ENCODE results near the gene LRRTM4.
"Not testable (repeated sequence)": the region's sequence is repeated elsewhere in the genome, so short reads cannot be mapped to it uniquely, and the experiment has no call there.

Gene LRRTM4

DNA sequence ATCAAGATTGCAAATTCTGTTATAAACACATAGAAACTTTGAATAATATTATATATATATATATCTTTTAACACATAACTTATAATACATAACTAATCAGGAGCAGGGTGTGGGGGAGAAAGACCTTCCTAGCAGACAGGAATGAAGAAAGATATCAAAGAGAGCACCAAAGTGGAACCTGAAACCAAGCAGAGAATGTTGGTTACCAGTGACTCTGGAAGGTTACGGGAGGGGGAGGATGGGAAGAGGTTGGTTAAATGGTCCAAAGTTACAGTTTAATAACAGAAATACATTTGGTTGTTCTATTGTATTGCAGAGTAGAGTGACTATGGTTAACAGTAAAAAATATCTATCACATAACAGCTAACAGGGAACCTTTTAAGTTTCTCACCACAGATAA is 366.7 kb downstream of the LRRTM4 start:
- no peak for DNase-seq

DNA sequence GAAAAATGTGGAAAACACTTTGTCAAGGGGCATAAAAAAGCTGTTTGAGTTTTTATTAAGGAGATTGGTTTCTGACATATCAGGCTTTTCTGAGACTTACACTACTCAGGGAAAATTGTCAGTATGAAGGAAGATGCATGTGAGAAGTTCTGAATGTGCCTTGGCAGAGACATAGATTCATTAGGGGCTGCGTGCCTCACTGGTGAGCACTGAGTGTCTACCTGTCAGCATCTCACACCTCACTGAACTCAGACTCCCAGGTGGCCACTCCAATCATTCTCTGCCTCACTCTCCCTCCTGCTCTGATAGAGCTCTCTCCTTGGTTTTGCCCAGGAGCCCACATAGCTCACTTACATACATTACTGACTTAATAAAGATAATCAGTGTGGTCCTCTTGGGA is 372.6 kb downstream of the LRRTM4 start:
- DNase-seq = no peak

DNA sequence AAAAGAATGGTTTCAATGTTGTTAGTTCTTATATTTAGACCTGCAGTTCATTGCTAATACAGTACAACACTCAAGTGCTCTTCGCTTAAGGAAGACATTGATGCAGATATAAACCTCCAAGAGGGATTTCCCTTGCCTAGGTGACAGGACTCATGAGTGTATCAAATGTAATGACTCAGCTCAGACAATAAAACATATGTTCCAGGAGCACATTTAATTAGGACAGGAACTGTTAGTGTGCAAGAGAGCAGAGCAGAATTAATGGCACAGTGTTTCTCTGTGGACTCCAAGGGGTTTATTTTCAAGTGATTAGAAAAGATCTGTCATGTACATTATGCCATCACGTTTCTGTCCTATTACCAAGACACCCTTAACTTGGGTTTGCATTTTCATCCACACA is 375.0 kb downstream of the LRRTM4 start:
- DNase-seq = no peak

DNA sequence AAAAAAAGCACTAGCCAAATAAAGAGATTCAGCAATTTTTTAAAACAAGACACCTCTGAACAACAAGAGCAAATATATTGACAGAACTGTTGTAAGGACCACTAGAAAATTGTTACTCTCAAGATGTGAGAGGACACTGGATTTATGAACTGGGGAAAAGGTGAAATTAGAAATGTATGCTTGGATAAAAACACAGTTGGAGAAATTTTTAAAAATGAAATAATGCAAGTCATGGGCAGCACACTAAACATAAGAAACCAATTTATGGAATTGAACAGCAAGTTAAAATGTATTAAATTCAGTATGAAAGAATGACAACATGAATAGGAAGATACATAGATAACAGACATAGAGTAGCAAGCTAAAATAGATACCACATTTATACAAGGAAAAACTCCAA is 377.4 kb downstream of the LRRTM4 start:
- no peak for DNase-seq

- no peak for DNase-seq
These were observed 380.0 kb downstream of the LRRTM4 start for GRCh38 chr2:77142141-77142540.

DNA sequence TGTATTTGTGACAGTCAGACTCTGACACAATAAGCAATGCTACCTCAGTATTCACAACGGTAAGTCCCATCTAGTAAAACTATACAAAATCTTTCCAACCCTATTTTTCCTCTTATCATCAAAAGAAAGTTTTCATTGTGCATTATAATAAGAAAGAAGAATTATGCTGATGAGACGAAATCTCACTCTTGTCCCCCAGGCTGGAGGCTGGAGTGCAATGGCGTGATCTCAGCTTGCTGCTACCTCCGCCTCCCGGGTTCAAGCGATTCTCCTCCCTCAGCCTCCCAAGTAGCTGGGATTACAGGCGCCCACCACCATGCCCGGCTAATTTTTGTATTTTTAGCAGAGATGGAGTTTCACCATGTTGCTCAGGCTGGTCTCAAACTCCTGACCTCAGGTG is 393.7 kb downstream of the LRRTM4 start:
- DNase-seq = not testable (repeated sequence)

- DNase-seq = no peak
These were observed 394.8 kb downstream of the LRRTM4 start for GRCh38 chr2:77127345-77127744.

DNA sequence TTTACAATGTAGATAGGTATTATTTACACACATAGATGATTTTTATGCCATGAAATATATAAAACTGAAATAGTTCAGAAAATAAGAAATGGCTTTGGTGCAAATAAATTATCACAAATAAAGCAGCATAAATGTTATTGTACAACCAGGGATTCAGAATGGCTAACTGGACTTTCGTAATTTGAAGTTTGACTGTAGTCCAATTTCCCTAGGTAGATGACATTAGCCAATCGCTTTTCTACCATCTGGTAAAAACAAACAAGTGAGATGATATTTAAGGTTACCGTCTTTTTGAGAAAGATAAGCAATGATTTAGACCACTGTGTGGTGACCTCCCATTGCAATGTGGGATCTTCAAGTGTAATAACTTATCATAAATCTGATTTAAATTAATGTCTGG is 400.7 kb downstream of the LRRTM4 start:
- no peak for DNase-seq

GRCh38 chr2:77119333-77119732 is 402.8 kb downstream of the LRRTM4 start:
- DNase-seq = no peak

GRCh38 chr2:77108915-77109314 is 413.3 kb downstream of the LRRTM4 start:
- no peak for DNase-seq

- DNase-seq = no peak
These were observed 417.2 kb downstream of the LRRTM4 start for GRCh38 chr2:77105008-77105407.

DNA sequence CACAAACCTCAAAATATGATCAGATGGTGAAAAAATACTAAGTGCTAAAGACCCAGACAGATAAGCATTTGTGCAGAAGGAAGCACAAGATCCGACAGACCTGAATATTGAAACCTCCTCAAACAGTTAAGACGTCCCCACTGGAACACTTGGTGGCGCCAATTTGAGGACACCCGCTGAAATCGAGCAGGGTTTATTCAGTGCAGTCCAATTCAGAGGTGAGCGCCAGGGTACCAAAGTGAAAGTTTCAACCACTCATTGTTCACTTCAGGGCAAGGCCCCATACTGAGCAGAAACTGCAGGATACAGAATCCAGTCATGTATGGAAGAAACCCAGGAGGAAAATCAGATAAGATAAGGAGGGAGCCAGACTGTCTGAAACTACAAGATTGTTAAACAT is 417.6 kb downstream of the LRRTM4 start:
- DNase-seq = no peak

- no peak for DNase-seq
These were observed 419.2 kb downstream of the LRRTM4 start for GRCh38 chr2:77102927-77103326.

DNA sequence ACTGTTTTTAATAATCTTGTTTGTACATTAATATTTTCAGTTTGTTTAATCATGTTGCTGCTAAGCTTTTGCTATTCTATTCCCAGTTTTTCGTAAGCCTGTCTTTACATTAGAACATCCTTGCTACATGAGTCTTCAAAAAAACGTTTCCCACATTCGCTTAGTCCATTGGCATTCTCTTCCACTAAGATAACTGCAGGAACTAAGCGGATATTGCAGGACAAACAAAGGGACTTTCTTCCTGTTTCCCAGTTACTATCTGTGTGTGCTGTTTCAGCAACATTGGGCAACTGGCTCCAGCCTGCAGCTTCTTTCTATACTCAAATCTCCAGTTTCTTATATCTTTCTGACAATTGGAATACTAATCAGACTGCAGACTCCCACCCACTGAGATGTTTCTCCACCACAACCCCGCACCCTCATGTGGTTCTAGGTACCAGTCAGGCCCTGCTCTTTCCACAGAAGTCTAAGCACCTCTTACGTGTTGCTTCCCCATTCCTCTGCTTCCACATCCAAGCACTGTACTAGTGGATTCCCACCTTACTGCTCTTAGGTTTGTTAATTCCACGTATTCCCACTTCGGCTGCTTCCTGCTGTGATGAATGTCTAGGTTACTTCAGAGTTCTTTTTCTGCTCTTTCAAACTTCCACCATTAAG is 420.3 kb downstream of the LRRTM4 start:
- no peak for DNase-seq

GRCh38 chr2:77099961-77100360 is 422.2 kb downstream of the LRRTM4 start:
- no peak for DNase-seq

- DNase-seq = not testable (repeated sequence)
These were observed 426.7 kb downstream of the LRRTM4 start for GRCh38 chr2:77095525-77095924.

GRCh38 chr2:77095096-77095495 is 427.1 kb downstream of the LRRTM4 start:
- no peak for DNase-seq

- DNase-seq = not testable (repeated sequence)
These were observed 433.8 kb downstream of the LRRTM4 start for GRCh38 chr2:77088424-77088823.

DNA sequence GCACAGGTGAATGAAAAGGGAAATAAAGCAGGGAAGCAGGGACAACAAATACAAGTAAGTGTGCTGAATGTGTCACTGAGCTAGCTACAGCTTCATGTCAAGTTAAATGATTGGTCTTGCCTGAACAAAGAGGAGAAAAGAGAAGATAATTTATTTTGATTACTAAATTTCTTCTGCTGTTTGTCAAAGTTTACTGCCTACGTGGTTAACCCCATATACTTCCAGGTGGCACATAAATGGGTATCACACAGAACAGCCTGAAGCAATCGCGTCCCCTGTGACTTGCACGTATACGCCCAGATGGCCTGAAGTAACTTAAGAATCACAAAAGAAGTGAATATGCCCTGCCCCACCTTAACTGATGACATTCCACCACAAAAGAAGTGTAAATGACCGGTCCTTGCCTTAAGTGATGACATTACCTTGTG is 434.2 kb downstream of the LRRTM4 start:
- no peak for DNase-seq

DNA sequence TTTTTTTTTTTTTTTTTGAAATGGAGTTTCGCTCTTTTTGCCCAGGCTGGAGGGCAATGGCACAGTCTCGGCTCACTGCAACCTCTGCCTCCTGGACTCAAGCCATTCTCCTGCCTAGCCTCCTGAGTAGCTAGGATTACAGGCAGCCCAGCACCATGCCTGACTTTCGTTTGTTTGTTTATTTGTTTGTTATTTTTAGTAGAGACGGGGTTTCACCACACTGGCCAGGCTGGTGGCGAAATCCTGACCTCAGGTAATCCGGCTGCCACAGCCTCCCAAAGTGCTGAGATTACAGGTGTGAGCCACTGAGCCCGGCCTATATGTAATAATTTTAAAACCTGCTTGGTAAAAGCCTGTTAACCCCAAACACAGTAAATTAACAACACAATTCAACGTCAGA is 435.7 kb downstream of the LRRTM4 start:
- no peak for DNase-seq

GRCh38 chr2:77086051-77086450 is 436.1 kb downstream of the LRRTM4 start:
- no peak for DNase-seq

DNA sequence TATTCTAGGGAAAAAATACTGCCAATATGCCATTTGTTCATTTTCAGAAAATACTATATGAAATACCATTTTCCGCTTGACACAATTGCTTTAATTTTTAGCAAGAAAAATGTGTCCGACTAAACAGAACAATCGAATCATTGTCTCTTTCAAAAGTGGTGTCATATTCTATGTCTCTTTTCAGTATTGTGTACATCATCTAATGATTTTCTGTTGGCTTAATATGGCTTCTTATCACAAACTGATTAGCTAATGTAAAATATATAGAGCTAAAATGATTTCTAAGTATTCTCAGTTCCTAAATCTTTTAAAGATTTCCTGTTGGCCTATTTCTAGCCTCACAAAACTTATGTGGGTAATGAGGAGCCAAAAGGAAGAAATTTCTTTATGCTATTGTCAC is 436.6 kb downstream of the LRRTM4 start:
- DNase-seq = no peak

- no peak for DNase-seq
These were observed 440.6 kb downstream of the LRRTM4 start for GRCh38 chr2:77081597-77081996.

DNA sequence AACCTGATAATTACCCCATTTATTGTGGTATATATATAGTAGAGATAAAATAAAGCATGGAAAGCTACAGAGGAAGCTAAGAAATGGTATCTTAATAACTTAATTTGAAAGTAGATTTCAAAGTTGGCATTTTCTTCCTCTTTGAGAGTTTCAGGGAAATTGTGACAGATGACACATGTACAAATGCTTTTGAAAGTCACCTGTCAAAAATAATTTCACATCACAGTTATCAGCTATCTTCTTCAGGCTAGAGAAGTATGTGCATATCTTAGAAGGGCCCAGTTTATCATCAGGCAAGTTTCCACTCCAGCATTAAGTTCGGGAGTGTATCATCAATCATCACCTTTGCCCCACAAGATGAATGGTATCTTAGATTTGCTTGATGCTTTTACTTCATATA is 457.9 kb downstream of the LRRTM4 start:
- no peak for DNase-seq

DNA sequence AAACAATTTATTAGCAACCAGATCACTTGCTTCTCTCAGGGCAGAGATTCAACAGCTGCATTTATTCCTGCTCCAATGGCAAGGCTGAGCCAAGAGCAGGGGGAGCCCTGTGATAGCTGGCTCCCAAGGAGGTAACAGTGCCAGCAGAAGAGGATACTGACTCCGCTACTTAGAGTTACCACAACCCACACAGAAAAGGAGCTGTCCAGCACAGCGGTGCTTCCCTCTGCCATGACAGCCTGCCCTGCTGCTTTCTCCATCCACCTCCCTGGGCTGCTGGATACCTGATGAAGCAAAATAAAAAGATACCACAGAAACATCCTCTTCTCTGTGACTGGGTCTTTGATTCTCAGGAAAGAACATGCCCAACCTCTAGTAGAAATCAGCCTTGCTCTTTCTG is 467.2 kb downstream of the LRRTM4 start:
- DNase-seq = no peak

DNA sequence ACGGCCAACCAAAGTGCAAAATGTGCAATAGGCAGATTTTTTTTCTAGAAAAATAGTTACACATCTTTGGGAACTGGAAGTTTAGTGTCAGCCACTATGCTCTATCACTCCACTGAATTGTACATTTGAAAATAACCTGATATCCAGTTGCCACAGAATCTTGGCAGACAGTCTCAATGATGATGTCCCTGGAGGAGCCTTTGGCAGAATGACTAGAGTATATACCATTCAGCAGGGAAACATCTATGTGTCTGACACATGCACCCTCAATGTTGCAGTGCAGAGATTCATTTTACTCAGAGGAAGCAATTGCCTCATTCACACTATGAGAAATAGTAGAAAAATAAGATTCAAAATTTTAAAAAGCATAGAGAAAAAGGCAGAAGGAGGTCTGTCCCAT is 475.8 kb downstream of the LRRTM4 start:
- DNase-seq = no peak
